ENCODE data around the gene CNIH3. TPM values are rescaled to one million over a fixed set of nuclear protein-coding genes. Genes with fewer than 3 reads are reported as not detected.

Gene CNIH3
- total RNA-seq, 4 donors from 2014 or later = not detected

GRCh38 chr1:224644553-224645154 is 28.5 kb downstream of the CNIH3 start:
- H3K4me1 ChIP-seq = no peaks in the 10 kb centered on the region
- H3K36me3 ChIP-seq = no peaks in the 10 kb centered on the region
- no peak overlapping the region for H3K4me3 ChIP-seq
- no peaks in the 10 kb centered on the region for H3K9me3 ChIP-seq
- H3K27me3 ChIP-seq = no peaks in the 10 kb centered on the region
- no peak overlapping the region for H3K27ac ChIP-seq
- peak in 1 of 3 donors; percentile 80 for DNase-seq
- TF ChIP-seq POLR2A (IDR thresholded peaks at IDR 0.05) = no peak
- peak; percentile 31 to 90 (median 84) for TF ChIP-seq CTCF (IDR thresholded peaks at IDR 0.05)

- H3K36me3 ChIP-seq = no peaks in the 10 kb centered on the region
- no peak overlapping the region for H3K4me3 ChIP-seq
- H3K4me1 ChIP-seq = no peaks in the 10 kb centered on the region
- H3K9me3 ChIP-seq = no peaks in the 10 kb centered on the region
- H3K27ac ChIP-seq = no peak overlapping the region
- H3K27me3 ChIP-seq = no peaks in the 10 kb centered on the region
- TF ChIP-seq CTCF (IDR thresholded peaks at IDR 0.05) (no peak), POLR2A (IDR thresholded peaks at IDR 0.05) (no peak)
- DNase-seq = no peak
Measured at GRCh38 chr1:224647449-224647848, 31.3 kb downstream of the CNIH3 start.

GRCh38 chr1:224650290-224650689 is 34.2 kb downstream of the CNIH3 start:
- Histone ChIP-seq H3K9me3 (no peaks in the 10 kb centered on the region), H3K4me3 (no peak overlapping the region), H3K27ac (no peak overlapping the region), H3K4me1 (no peaks in the 10 kb centered on the region), H3K36me3 (no peaks in the 10 kb centered on the region), H3K27me3 (no peaks in the 10 kb centered on the region)
- no peak for DNase-seq
- no peak for TF ChIP-seq CTCF (IDR thresholded peaks at IDR 0.05)
- no peak for TF ChIP-seq POLR2A (IDR thresholded peaks at IDR 0.05)

GRCh38 chr1:224651188-224651587 is 35.1 kb downstream of the CNIH3 start:
- Histone ChIP-seq H3K9me3 (no peaks in the 10 kb centered on the region), H3K4me3 (no peak overlapping the region), H3K36me3 (no peaks in the 10 kb centered on the region), H3K4me1 (no peaks in the 10 kb centered on the region), H3K27ac (no peak overlapping the region), H3K27me3 (no peaks in the 10 kb centered on the region)
- DNase-seq = no peak
- TF ChIP-seq CTCF (IDR thresholded peaks at IDR 0.05) (no peak), POLR2A (IDR thresholded peaks at IDR 0.05) (no peak)

- no peaks in the 10 kb centered on the region for H3K27me3 ChIP-seq
- no peaks in the 10 kb centered on the region for H3K36me3 ChIP-seq
- no peak overlapping the region for H3K27ac ChIP-seq
- H3K9me3 ChIP-seq = no peaks in the 10 kb centered on the region
- H3K4me3 ChIP-seq = no peak overlapping the region
- no peak for DNase-seq
- no peak for TF ChIP-seq CTCF (IDR thresholded peaks at IDR 0.05)
- H3K4me1 ChIP-seq = no peaks in the 10 kb centered on the region
Measured at GRCh38 chr1:224656392-224656791, 40.3 kb downstream of the CNIH3 start.

- no peak overlapping the region for H3K4me3 ChIP-seq
- H3K27me3 ChIP-seq = no peaks in the 10 kb centered on the region
- no peak overlapping the region for H3K27ac ChIP-seq
- DNase-seq = no peak
- H3K9me3 ChIP-seq = no peaks in the 10 kb centered on the region
- H3K36me3 ChIP-seq = no peaks in the 10 kb centered on the region
- H3K4me1 ChIP-seq = no peaks in the 10 kb centered on the region
- TF ChIP-seq POLR2A (IDR thresholded peaks at IDR 0.05) = no peak
- TF ChIP-seq CTCF (IDR thresholded peaks at IDR 0.05) = no peak
Measured at GRCh38 chr1:224660074-224660473, 44.0 kb downstream of the CNIH3 start.
